SH-SY5Y (cell line): ENCODE measurements around the gene MLIP.

ENCODE experiments used
- GATA2 ChIP-seq: IDR thresholded peaks from 2 replicates; pipeline ENCODE4 v1.6.1; 2011; ENCODE audit warnings: mild to moderate bottlenecking, low read depth, low read length
- GATA3 ChIP-seq: IDR thresholded peaks from 2 replicates; pipeline ENCODE4 v1.6.1; 2011; ENCODE audit warnings: low read depth, mild to moderate bottlenecking, low read length, moderate library complexity

DNA sequence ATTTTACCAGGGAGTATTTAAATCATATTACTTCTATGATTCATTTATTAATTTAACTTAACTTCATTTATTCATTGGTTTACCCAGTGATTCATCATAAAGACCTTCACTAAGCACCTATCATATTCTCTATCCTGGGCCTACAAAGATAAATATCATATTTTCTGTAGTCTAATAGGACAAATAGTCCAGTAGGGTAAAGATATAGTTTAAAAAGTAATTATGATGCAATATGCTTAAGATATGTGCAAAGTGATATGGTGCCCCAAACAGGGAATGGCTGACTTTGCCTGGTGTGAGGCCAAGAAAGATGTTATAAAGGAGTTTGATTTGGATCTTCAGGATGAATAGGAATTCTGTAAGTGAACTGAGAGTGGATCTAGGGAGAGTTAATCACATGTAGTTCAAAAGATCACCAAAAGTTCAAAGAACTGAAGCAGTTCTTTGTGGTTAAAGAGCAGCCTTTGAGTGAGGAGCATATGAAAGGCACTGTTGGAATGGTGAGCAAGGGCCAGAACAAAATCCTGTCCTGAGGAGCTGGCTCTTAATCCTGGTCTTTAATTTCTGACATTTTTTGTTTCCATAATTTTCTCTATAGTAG, 45.5 kb downstream of the MLIP start:
- TF ChIP-seq GATA2 (no peak), GATA3 (no peak)
